Osteoblast (primary cell): ENCODE results near the gene COPG2. TPM values are rescaled to one million over a fixed set of nuclear protein-coding genes. Genes with fewer than 3 reads are reported as not detected.
"Not testable (repeated sequence)": the region's sequence is repeated elsewhere in the genome, so short reads cannot be mapped to it uniquely, and the experiment has no call there.

Source experiments
- DNase-seq: peaks from one replicate; pipeline ENCODE4 v3.0.0; 2011; ENCODE audit warnings: low spot score, mixed read lengths; ENCODE audit not compliant: insufficient read length; ENCODE audit errors: missing footprints
- H2AFZ ChIP-seq: 2 replicates; pipeline ENCODE4 v1.6.0; 2011; ENCODE audit warnings: mild to moderate bottlenecking, low read length
- H3K27ac ChIP-seq: 2 replicates; pipeline ENCODE4 v1.5.1; 2011; ENCODE audit warnings: mild to moderate bottlenecking, low read depth, low read length, moderate library complexity
- H3K27me3 ChIP-seq: 2 replicates; pipeline ENCODE4 v1.6.0; 2012; ENCODE audit warnings: mild to moderate bottlenecking, control low read depth, inconsistent platforms, low read length, moderate library complexity; ENCODE audit not compliant: insufficient read depth
- H3K36me3 ChIP-seq: 2 replicates; pipeline ENCODE4 v1.5.1; 2011; ENCODE audit warnings: mild to moderate bottlenecking, low read length, control low read depth, moderate library complexity; ENCODE audit not compliant: insufficient read depth
- H3K4me1 ChIP-seq: 2 replicates; pipeline ENCODE4 v1.5.1; 2011; ENCODE audit warnings: mild to moderate bottlenecking, low read length, control low read depth, moderate library complexity; ENCODE audit not compliant: insufficient read depth
- H3K4me2 ChIP-seq: 2 replicates; pipeline ENCODE4 v1.6.0; 2011; ENCODE audit warnings: mild to moderate bottlenecking, low read length; ENCODE audit not compliant: insufficient read depth
- H3K4me3 ChIP-seq: fragments of 200-600 bp; sonication (generic); 3 replicates; pipeline ENCODE4 v1.5.1; 2012; ENCODE audit warnings: mild to moderate bottlenecking, low read length, inconsistent platforms; ENCODE audit not compliant: insufficient read depth
- H3K79me2 ChIP-seq: 2 replicates; pipeline ENCODE4 v1.6.0; 2012; ENCODE audit warnings: mild to moderate bottlenecking, low read length, control low read depth, inconsistent platforms; ENCODE audit not compliant: insufficient read depth
- H3K9me3 ChIP-seq: 2 replicates; pipeline ENCODE4 v1.5.1; 2011; ENCODE audit warnings: low read depth, low read length, control low read depth
- H4K20me1 ChIP-seq: 2 replicates; pipeline ENCODE4 v1.6.0; 2012; ENCODE audit warnings: mild to moderate bottlenecking, low read length, control low read depth; ENCODE audit not compliant: insufficient read depth
- total RNA-seq: library from RNA; depleted of rRNA; stranded (reverse); fragments of >200 nt; gene quantifications from 2 replicates; pipeline ENCODE4 v1.2.3, GENCODE V29; 2012
- TF ChIP-seq, protein P1 (sequence below): IDR thresholded peaks from 2 replicates; pipeline ENCODE4 v1.5.1; 2011; ENCODE audit warnings: mild to moderate bottlenecking, low read depth, low read length, moderate library complexity; ENCODE audit errors: extremely low read depth

The COPG2 gene
- total RNA-seq, 1 donor = 59.7 TPM

DNA sequence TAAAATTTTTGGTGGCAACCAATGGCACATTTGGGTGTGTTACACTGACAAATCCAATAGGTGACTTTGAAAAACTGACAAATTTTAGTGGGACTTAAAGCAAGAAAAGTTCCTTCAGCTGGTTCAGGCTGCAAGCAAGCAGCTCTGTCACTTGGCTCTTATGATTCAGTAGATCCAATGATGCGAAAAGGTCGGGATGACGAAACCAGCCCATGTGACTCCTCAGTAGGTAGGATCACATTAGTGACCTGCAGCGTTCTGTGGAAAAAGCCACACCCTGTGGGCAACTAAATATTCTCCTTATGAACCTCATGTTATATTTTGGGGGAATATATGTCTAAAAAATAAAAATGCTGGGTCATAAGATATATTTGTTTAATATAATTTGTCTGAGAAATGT is 31.1 kb upstream of the COPG2 start:
- Histone ChIP-seq H3K79me2 (no peaks in the 10 kb centered on the region), H3K27ac (no peak overlapping the region), H3K27me3 (peaks cover 11% of the 10 kb centered on the region), H3K4me3 (no peak overlapping the region), H3K9me3 (no peaks in the 10 kb centered on the region), H2AFZ (no peak overlapping the region), H3K4me2 (no peak overlapping the region), H3K36me3 (no peaks in the 10 kb centered on the region), H4K20me1 (no peaks in the 10 kb centered on the region), H3K4me1 (no peaks in the 10 kb centered on the region)
- TF ChIP-seq, protein P1, sequence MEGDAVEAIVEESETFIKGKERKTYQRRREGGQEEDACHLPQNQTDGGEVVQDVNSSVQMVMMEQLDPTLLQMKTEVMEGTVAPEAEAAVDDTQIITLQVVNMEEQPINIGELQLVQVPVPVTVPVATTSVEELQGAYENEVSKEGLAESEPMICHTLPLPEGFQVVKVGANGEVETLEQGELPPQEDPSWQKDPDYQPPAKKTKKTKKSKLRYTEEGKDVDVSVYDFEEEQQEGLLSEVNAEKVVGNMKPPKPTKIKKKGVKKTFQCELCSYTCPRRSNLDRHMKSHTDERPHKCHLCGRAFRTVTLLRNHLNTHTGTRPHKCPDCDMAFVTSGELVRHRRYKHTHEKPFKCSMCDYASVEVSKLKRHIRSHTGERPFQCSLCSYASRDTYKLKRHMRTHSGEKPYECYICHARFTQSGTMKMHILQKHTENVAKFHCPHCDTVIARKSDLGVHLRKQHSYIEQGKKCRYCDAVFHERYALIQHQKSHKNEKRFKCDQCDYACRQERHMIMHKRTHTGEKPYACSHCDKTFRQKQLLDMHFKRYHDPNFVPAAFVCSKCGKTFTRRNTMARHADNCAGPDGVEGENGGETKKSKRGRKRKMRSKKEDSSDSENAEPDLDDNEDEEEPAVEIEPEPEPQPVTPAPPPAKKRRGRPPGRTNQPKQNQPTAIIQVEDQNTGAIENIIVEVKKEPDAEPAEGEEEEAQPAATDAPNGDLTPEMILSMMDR = no peak
- DNase-seq = no peak

DNA sequence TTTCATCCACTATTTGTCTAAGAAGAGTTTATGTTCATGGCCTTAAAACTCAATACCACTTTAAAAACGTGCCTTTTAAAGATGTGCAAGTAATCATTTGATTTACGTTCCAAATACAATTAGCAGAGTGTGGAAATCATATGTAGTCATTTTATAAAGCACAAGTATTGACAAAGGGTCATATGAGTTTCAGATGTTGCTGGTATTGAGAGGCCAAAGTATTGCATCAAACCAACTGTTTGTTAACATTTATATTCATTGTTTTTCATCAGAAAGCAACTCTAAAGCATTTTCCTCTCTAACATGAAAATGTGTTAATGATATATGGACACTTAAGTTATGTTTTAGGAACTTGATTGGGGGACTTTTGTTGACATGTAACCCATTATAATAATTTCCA is 29.3 kb upstream of the COPG2 start:
- peaks cover 8% of the 10 kb centered on the region for H3K27me3 ChIP-seq
- no peak for DNase-seq
- H3K36me3 ChIP-seq = no peaks in the 10 kb centered on the region
- no peaks in the 10 kb centered on the region for H4K20me1 ChIP-seq
- TF ChIP-seq, protein P1 = no peak
- no peak overlapping the region for H3K27ac ChIP-seq
- H3K79me2 ChIP-seq = no peaks in the 10 kb centered on the region
- no peaks in the 10 kb centered on the region for H3K9me3 ChIP-seq
- no peak overlapping the region for H2AFZ ChIP-seq
- no peaks in the 10 kb centered on the region for H3K4me1 ChIP-seq
- no peak overlapping the region for H3K4me2 ChIP-seq
- no peak overlapping the region for H3K4me3 ChIP-seq

DNA sequence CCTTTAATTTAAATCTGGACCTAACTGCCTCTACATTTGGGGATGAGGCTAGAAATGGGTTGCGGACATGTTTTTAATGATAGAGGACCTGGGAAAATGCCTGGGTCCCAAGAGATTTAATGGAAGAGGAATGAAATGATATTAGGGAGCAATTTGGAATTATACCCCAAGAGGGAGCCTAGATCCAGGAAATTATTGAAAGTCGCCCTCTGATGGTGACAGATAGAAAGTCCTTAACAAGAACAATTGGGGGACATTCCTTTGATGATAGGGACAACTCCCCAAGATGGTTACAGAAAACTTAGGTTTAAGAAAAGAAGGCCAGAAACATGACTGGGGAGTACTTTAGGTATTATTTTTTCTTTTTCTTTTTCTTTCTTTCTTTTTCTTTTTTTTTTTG is 27.3 kb upstream of the COPG2 start:
- DNase-seq = peak; percentile 58

DNA sequence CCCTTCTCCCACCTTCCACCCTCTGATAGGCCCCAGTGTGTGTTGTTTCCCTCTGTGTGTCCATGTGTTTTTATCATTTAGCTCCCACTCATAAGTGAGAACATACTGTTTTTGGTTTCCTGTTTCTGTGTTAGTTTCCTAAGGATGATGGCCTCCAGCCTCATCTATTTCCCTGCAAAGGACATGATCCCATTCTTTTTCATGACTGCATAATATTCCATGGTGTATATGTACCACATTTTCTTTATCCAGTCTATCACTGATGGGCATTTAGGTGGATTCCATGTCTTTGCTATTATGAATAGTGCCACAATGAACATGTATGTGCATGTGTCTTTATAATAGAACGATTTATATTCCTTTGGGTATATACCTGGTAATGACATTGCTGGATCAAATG is 23.8 kb upstream of the COPG2 start:
- not testable (repeated sequence) for H3K27ac ChIP-seq, H3K79me2 ChIP-seq, H2AFZ ChIP-seq, H3K4me1 ChIP-seq, H3K36me3 ChIP-seq, H3K9me3 ChIP-seq, H3K4me3 ChIP-seq, H4K20me1 ChIP-seq, H3K4me2 ChIP-seq, H3K27me3 ChIP-seq, DNase-seq

More for the DNA sequence above, 27.3 kb upstream of the COPG2 start:
- Histone ChIP-seq H3K36me3 (no peaks in the 10 kb centered on the region), H3K27ac (no peak overlapping the region), H3K9me3 (no peaks in the 10 kb centered on the region), H3K4me3 (no peak overlapping the region), H3K79me2 (no peaks in the 10 kb centered on the region), H3K4me1 (no peaks in the 10 kb centered on the region), H4K20me1 (no peaks in the 10 kb centered on the region), H3K4me2 (no peak overlapping the region), H2AFZ (no peak overlapping the region), H3K27me3 (peaks cover 4% of the 10 kb centered on the region)
- TF ChIP-seq, protein P1 = peak; percentile 65

DNA sequence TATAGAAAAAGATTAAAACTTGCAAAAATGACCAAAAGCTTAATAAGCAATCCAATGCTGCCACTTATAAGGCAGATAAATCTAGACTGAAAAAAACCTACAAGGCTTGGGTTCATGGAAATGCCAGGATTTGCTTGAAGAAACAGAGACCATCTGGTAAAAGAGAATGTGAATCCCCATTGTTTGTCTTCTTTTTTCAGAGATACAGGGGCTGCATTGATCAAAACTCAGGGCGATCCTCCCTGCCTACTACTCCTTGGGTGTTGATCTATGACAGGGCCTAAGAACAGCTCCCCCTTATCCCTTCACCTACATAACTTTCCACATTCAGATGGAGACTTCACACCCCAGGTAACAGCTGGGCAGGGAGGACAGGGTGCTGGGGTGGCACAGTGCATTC is 21.1 kb upstream of the COPG2 start:
- H2AFZ ChIP-seq = no peak overlapping the region
- no peak overlapping the region for H3K4me3 ChIP-seq
- DNase-seq = no peak
- no peaks in the 10 kb centered on the region for H3K79me2 ChIP-seq
- H3K27ac ChIP-seq = no peak overlapping the region
- H3K4me1 ChIP-seq = no peaks in the 10 kb centered on the region
- no peaks in the 10 kb centered on the region for H3K9me3 ChIP-seq
- no peak overlapping the region for H3K4me2 ChIP-seq
- H3K27me3 ChIP-seq = peaks cover 14% of the 10 kb centered on the region
- no peaks in the 10 kb centered on the region for H3K36me3 ChIP-seq
- TF ChIP-seq, protein P1 = no peak
- H4K20me1 ChIP-seq = no peaks in the 10 kb centered on the region
